Upper lobe of left lung (tissue), 4 donors: ENCODE measurements around the gene ATP2B1.

Source experiments
- EP300 ChIP-seq, 4 donors: sonication (generic); formaldehyde crosslinking; IDR thresholded peaks; one replicate each; pipeline ENCODE4 v1.5.1; 2017; ENCODE audit warnings: antibody characterized with exemption in 4 of 4, control low read depth in 2 of 4
- POLR2A ChIP-seq, 4 donors: fragments of 450-650 bp; IDR thresholded peaks; one replicate each; pipeline ENCODE4 v1.5.1; 2016 to 2017; ENCODE audit warnings: antibody characterized with exemption in 4 of 4, mild to moderate bottlenecking in 2 of 4
- POLR2AphosphoS5 ChIP-seq, 2 donors: sonication (generic); formaldehyde crosslinking; IDR thresholded peaks; one replicate each; pipeline ENCODE4 v1.5.1; 2017; ENCODE audit warnings: antibody characterized with exemption in 2 of 2
- TF ChIP-seq, protein P1 (sequence below), 6 experiments: fragments of 450-650 bp in 4 of 6; fragments of 200-600 bp in 2 of 6; sonication (generic) in 2 of 6; IDR thresholded peaks; one replicate each; pipeline ENCODE4 v1.5.1; 2016 to 2019; ENCODE audit warnings: antibody characterized with exemption in 6 of 6

- TF ChIP-seq, protein P1, sequence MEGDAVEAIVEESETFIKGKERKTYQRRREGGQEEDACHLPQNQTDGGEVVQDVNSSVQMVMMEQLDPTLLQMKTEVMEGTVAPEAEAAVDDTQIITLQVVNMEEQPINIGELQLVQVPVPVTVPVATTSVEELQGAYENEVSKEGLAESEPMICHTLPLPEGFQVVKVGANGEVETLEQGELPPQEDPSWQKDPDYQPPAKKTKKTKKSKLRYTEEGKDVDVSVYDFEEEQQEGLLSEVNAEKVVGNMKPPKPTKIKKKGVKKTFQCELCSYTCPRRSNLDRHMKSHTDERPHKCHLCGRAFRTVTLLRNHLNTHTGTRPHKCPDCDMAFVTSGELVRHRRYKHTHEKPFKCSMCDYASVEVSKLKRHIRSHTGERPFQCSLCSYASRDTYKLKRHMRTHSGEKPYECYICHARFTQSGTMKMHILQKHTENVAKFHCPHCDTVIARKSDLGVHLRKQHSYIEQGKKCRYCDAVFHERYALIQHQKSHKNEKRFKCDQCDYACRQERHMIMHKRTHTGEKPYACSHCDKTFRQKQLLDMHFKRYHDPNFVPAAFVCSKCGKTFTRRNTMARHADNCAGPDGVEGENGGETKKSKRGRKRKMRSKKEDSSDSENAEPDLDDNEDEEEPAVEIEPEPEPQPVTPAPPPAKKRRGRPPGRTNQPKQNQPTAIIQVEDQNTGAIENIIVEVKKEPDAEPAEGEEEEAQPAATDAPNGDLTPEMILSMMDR (IDR thresholded peaks at IDR 0.05): no peak
- no peak for TF ChIP-seq POLR2A (IDR thresholded peaks at IDR 0.05)
- TF ChIP-seq EP300 (IDR thresholded peaks at IDR 0.05): no peak
- no peak for TF ChIP-seq POLR2AphosphoS5 (IDR thresholded peaks at IDR 0.05)
Observed at GRCh38 chr12:89736995-89737394, 28.4 kb upstream of the ATP2B1 start.
